ENCODE data around the gene RAB30.

The RAB30 gene

GRCh38 chr11:83071567-83072349, at the start of gene RAB30:
RAB30 (minus strand) TSS chr11:83071897; CDS start chr11:82997316, 74,581 bp downstream.
- FAIRE-seq, result peak; percentile 98

DNA sequence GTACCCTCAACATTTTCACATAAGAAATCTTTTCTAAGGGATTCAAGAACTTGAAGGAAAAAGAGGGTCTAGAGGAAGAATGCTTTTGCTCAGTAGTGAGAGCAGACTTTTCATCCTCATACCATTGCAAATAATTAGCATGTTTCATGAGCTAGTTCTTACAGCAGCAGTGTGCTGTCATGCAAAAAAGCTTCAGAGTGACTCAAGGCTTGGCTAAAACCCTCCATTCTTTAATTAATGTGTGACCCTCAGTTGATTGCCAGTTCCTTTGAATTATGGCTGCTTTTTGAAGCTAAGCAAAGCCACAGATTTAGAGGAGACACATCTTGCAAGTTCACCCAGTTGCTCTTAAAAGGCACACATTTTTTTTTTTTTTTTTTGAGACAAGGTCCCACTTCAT, 48.6 kb upstream of the RAB30 start:
- no peak for FAIRE-seq

- FAIRE-seq, result no peak
Measured at GRCh38 chr11:83119216-83119615, 47.5 kb upstream of the RAB30 start.

DNA sequence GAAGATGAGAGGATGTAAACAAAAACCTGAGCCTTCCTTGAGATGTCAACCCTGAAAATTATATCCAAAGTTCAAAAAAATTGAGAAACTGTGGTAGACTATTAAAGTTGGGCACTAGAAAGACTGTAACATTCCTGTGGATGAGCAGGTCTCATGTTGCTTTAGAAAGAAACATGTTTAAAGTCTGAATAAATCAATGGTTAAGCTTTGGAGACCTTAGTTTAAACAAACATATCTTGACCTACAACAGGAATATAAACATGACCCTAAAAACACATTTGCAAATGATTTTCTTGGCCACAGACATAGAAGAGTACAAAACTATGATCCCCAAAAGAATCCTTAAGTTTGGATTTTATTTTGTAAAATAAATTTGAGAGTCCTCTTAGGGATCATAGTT, 47.1 kb upstream of the RAB30 start:
- no peak for FAIRE-seq

GRCh38 chr11:83116015-83116641, 44.4 kb upstream of the RAB30 start:
- no peak for FAIRE-seq

DNA sequence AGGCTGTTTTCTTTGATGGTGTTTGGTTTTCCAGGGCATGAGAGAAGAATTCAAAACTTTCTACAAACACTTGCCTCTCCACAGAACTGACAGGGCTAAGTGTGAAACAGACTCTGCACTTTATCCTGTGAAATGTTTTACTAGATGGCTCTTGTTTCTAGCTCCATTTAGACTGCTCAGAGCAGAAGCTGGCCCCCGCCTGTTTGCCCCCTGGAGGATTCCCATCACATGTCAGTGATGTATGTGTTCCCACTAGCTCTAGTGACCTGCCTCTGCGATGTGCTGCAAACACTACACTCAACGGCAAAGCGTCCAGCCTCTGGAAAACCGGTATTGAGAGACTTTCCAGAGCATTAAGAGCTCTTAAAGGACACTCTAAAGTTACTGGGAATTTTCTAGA, 43.9 kb upstream of the RAB30 start:
- no peak for FAIRE-seq

DNA sequence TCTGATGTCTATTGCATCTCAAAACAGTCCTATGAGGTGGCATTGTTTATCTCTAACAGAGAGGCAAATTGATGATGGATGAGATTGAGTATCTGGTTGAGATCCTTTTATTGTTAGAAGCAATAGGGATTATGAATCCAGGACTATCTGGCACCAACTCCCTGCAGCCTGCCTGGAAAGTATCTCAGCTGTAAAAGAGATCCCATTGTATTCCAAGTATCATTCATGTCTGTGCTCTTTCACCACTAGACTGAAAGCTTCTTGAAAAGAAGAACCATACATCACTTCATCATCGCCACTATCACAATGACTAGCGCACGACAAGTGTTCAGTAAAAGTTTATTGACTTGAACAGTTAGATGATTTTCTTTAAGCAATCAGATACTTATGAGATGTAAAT, 43.3 kb upstream of the RAB30 start:
- FAIRE-seq, result no peak

DNA sequence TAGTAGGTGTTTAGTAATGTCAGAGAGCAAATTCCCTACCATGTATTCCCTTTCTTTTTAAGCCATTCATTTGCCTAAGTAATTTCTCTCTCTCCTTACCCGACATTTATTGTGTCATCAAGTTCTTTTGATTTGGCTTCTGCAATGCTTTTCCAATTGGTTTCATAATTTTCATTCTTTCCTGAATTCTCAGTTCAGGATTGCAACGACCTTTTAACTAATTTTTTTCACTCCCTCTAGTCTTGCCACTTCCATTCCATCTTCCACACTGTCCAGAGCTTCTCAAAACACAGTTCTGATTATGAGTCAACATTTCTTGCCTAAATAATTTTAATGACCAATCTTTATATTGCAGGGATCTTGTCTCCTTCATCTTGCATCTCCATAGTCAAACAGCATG, 41.2 kb upstream of the RAB30 start:
- no peak for FAIRE-seq

GRCh38 chr11:83105168-83105567, 33.5 kb upstream of the RAB30 start:
- no peak for FAIRE-seq

- FAIRE-seq, result no peak
Measured at GRCh38 chr11:83102834-83103233, 31.1 kb upstream of the RAB30 start.

DNA sequence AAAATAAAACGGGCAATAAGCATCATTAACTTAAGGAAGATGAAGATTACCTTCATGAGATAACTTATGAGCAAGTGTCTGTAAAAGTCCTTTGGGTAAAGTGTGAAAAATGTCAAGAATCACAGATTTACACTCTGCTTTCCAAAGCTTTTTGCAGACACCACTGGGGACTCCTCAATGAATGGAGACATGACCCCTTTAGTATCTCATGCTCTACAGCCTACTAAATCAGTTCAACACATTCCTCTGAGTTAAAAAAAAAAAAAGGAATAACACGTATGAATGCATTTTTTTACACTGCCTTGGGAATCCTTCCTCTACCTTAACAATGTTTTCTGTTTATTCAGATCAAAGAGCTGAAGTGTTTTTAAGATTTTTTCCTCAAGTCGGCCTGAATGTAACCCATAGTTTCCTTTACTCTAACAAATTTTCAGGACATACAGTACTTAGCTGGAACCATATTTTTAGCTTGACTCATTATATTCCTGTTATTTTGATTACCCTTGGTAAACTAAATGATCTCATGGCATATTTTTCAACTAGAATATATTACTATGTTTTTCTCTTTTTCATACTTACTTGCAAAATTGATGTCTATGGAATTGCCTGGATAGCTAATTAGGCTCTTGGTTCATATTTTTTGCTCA, 25.9 kb upstream of the RAB30 start:
- FAIRE-seq, result no peak

DNA sequence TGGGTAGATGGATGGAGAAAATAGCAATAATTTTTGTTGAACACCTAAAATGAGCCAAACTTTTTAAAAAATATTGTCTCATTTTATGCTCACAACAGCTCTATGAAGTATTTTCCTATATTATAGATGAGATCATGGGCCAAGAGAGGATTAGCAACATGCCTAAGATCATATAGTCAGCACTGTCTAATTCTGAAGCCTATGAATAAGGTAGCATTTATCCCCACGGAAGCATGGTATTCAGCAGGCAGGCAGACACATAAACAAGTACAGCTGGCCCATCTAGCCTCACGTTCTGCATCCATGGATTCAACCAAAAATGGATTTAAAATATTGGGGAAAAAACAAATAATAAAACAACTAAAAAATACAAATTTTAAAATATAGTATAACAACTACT, 21.9 kb upstream of the RAB30 start:
- no peak for FAIRE-seq

- FAIRE-seq, result no peak
Measured at GRCh38 chr11:83092488-83093384, 21.0 kb upstream of the RAB30 start.

- FAIRE-seq, result no peak
Measured at GRCh38 chr11:83088965-83089364, 17.3 kb upstream of the RAB30 start.

GRCh38 chr11:83087035-83087434, 15.3 kb upstream of the RAB30 start:
- FAIRE-seq, result peak; percentile 94

GRCh38 chr11:83079820-83080219, 8.1 kb upstream of the RAB30 start:
- FAIRE-seq, result no peak

- FAIRE-seq, result no peak
Measured at GRCh38 chr11:83078269-83078668, 6.6 kb upstream of the RAB30 start.

GRCh38 chr11:83073884-83074283, 2.2 kb upstream of the RAB30 start:
- no peak for FAIRE-seq

GRCh38 chr11:83073258-83073657, 1.6 kb upstream of the RAB30 start:
- no peak for FAIRE-seq

DNA sequence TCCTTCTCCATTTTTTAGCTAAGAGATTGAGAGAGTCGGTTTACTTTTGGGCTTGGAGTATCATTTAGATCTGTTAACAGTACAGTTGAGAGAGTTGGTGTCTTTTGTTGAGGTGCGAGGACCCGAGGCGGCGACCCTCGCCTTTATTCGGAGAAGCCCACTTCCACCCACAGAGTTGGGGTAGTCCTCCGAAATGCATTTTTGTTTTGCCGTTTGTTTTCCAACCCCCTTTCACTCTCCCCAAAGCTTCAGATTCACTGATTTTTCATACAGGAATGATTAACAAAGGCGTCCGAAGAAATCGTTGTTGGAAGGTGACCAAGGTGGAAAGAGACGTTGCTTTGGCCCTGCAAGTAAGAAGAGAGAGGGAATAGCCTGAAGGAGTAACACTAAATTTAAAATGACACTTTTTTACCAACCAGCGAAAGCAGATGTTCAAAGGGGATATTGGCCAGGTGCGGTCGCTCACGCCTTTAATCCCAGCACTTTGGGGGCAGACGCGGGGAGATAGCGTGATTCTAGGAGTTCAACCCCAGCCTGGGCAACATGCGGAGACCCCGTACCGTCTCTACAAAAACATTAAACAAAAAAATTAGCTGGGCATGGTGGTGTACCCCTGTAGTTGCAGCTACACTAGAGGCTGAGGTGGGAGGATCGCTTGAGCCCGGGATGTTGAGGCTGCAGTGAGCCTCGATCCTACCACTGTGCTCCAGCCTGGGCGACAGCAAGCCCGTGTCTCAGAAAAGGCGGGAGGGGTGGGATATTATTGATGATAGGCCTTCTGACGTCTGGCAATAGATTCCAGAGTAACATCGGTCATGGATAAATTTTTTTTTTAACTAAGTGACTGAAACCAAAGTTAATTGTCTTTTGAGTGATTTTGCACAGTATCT, 899 bp upstream of the RAB30 start:
- FAIRE-seq, result no peak

DNA sequence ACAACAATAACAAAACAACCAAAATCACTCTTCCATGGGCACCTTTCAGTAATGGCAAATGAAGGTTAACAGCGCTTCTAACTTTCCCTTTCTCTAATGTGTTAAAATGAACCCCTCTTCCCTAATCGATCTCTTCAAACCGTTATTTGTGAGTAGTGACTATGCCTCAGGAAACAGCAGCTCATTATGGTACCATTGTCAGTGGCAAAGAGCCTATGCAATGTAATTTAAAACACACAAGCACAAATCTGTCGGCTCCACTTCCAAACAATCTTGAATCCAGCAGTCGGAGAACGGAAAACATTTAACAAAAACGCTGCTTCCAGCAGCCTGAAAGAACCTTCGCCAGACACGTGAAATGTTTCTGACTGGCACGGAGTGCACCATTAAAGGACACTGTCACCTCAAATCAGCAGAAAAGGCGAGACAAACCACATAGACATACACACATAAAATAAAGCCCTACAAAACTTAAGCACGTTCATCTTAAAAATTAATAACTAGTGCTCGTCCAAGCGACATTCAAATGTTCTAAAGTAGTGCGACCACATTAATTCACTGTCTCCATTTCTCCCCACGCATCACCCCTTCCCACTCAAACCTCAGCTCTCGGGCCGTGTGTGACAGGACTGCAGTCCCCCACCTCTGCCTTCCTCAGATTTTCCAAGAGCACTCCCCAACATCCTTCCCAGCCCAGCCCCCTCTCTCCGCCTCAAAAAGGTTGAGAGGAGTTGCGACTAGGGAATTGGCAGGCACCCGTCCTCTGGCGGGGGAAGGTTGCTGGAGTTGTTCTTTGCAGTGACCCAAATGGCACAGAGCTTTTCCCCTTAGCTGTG, 748 bp downstream of the RAB30 start:
- no peak for FAIRE-seq

Data from G401.6 (cell line).